PC-3 (cell line): Measurements from ENCODE around the gene FER1L5.

Experiments used
- CTCF ChIP-seq: fragments of 300-600 bp; sonication (generic); conservative IDR thresholded peaks from 2 replicates; pipeline ENCODE4 v1.5.1; 2017; ENCODE audit warnings: antibody characterized with exemption, low read depth, mild to moderate bottlenecking, low read length
- EZH2 ChIP-seq: fragments of 300-600 bp; sonication (generic); IDR thresholded peaks from one replicate; pipeline ENCODE4 v1.6.1; 2017; ENCODE audit warnings: antibody characterized with exemption, mild to moderate bottlenecking, low read length; ENCODE audit not compliant: unreplicated experiment

- no peak for TF ChIP-seq CTCF
- TF ChIP-seq EZH2: no peak
Observed at GRCh38 chr2:96669539-96670215, 27.1 kb downstream of the FER1L5 start.
